HG03064 (cell line): Measurements from ENCODE around the gene VASH1.

Source experiments
- ATAC-seq: cut with Tn5 transposase; IDR thresholded peaks from one replicate; pipeline ENCODE4 v1.9.1; 2021; ENCODE audit warnings: low read depth; ENCODE audit not compliant: unreplicated experiment

VASH1 gene

GRCh38 chr14:76770521-76771436 lies 9.5 kb downstream of the VASH1 start:
- ATAC-seq: no peak

- ATAC-seq: no peak
These were observed 10.2 kb downstream of the VASH1 start for GRCh38 chr14:76771437-76771980.

- no peak for ATAC-seq
These were observed 11.3 kb downstream of the VASH1 start for GRCh38 chr14:76772300-76773187.

DNA sequence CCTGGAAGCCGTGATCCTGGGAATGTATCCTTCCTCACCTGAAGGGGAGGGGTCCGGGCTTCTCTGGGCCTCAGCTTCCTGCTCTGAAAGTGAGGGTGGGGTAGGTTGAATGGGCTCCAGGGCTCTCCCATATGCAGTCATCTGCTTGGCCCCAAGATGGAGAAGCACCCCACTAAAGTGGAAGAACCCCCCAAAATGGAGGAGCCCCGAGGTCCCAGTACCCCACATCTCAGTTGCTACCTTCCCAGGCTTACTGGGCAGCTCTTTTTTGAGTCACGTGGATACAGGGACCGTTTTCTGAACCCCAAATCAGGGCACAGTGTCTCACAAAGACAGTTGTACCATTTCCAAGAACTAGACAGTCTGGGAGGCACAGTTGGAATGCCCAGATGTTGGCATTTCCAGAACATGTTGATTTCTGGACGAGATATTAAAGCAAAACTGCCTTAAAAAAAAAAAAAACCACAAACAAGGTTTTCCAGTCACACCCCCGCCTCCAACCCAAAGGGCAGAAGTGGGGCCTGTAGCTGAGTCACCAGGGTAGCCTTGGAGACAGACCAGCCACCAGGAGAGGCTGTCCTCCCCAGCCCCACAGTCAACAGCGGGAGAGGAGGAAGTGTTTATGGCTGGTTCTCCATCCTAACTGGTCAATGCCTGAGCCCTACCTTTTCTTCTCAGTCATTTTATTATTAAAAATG lies 12.1 kb downstream of the VASH1 start:
- ATAC-seq: no peak

DNA sequence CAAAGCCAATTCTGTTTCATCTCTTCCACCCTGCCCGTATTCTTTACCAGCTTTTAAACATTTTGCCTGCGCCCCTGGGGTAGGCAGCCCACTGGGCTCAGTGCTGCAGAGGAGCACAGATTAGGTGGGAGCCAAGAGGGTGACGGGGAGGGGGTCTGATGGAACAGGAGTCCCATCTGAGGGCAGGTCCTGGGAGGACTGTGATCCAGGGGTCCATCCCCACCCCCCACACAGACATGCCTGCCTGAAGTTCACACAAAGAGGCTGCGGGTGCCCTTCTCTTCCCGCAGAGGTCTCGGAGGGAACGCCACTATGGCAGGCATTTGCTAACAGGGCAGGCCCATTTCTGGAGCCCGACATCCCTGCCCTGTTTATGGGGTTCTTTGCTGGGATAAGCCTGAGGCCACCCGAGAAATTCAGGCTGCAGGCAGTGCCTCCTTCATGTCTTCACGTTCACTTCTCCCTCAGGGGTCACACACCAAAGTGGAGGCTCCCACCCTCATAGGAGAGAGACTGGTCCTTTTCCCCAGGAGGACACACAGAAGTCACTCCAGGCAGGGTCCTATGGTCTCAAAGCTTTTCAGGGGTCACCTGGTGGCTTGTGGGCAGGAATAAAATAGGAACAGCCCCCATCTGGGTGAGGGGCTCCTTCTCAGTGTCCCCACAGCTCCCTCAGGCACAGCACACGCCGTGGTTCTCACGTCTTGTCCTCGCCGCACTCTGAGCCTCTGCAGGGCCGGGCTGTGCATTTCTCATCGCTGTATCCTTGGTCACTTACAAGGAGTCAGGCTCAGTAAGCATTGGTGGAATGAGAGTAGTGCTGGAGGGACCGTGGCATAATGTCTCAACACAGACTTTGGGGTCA lies 12.9 kb downstream of the VASH1 start:
- no peak for ATAC-seq

DNA sequence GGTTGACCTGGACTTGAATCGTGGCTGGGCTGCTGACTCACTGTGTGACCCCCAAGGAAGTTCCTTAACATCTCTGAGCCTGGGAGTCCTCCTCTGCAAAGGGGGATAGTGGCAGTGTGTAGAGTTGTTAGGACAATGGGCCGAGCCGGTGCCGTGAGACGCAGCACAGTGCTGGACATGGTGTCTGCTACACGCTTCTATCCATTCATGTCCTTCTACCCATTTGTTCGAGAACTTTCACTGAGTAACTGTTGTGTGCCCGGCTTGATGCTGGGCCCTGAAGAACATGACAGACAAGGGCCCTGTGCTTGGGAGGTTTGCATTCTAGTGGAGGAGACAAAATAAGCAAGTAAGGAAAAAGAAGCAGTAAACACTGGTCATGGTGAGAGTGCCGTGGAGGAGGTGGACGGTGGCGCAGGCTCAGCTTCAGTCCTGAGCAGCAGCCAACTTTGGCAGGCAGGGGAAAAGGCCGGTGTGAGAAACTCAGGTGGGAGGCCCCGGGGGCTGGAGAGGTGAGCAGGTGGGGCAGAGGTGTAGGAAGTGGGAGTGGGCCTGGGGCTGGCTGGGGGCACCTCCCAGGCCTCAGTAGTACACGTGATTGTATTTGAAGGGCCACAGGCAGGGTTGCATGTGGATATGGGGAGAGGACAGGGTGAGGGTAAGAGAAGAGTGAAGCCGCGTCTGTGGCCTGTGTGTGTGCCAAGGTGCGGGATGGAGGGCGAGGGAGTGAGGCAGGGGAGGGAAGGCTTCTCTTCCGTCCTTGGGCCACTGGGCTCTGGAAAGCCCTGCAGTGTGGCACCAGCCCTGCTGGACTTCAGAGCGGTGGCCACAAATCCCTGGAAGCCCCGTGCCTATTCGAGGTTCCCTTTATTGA lies 13.8 kb downstream of the VASH1 start:
- no peak for ATAC-seq

DNA sequence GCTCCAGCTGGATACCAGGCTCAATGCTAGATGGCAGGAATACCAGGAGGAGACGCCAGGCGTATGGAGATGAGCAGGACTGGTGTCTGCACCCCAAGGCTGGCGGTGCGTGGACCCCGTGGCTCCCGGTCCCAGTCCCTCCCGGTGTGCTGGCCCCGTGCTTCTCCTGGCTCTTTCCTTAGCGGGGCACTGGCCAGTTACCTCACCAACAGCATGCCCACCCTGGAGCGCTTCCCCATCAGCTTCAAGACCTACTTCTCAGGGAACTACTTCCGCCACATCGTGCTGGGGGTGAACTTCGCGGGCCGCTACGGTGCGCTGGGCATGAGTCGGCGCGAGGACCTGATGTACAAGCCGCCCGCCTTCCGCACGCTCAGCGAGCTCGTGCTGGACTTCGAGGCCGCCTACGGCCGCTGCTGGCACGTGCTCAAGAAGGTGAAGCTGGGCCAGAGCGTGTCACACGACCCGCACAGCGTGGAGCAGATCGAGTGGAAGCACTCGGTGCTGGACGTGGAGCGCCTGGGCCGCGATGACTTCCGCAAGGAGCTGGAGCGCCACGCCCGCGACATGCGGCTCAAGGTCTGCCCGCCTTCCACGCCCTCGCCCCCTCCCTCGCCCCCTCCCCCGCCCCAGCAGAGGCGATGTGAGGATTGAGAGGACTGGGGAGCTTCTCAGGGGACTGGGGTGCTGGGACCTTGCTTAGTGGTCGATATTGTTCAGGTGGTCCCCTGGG lies 14.6 kb downstream of the VASH1 start:
- ATAC-seq: no peak

DNA sequence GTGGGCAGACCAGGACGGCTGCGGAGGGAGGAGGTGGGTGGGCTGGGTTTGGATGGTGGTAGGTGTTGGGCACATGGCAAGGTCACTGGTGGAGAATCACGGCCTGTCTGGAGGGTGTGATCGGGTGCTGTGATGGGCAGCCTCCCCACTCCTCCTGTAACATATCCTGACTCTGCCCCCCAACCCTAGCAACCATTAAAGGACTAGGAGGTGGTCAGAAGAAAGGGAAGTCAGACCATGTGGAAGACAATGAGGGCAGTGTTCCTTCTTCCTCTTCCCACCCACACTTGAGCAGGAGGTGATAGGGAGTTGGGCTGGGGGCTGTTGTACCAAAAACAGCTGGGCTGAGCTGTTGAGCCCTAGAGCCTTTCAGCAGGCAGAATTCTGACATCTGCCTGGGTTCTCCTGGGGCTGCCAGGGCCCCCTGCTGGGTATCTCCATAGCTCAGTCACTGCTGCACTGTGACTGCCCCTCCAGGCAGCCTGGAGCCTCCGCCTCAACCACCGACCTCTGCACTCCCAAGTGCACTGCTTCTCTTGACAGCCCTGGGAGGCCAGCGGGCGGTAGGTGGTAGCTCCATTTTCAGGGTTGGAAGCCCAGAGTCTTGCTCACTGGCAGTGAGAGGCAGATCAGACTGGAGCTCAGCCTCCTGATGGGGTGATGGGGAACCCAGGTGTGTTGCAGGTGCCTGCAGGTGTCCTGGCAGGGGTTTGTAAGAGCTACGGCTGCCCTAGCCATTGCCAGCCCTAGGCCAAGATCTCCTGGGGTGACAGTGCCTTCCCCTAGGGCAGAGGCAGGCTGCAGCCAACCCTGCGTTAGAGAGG lies 15.4 kb downstream of the VASH1 start:
- no peak for ATAC-seq

DNA sequence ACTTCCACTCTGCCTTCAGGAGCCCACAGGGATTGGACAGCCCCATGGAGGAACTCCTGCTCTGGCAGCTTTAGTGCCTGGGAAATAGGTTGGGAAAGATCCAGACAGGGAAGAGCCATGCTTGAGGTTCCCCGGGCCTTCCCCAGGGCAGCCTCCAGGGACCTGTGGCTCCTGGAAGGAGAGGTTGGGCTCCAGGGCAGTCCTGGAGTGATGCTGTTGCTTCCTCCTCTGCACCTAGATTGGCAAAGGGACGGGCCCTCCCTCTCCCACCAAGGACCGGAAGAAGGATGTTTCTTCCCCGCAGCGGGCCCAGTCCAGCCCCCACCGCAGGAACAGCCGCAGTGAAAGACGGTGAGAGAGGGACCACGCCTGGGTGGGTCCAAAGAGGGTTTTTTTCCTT lies 16.5 kb downstream of the VASH1 start:
- ATAC-seq: no peak

DNA sequence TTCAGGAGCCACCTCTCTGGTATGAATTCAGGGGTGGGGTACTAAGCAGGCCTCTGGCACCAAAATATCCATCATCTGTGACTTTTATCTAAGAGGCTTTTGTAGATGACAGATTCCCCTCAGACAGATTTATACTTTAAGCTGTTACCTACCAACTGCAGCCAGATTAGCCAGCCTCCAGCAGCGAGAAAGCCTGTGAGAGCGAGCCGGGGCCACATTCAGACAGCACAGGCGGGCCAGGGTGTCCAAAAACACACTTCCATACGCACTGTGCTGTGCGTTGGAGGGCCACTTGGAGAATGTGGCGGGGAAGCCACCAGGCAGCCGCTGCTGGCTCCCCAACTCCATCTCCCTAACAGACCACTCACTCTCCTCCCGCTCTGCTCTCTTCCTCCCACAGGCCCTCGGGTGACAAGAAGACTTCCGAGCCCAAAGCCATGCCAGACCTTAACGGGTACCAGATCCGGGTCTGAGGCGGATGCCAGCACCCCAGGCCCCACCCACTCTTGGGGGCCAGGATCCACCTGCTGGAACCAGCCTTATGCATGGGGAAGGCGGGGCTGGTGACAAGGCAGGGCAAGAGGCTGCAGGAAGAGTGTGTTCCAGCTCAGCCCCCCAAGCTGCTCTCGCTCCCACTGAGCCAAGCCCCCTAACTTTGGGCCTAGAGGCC lies 17.4 kb downstream of the VASH1 start:
- ATAC-seq: no peak

DNA sequence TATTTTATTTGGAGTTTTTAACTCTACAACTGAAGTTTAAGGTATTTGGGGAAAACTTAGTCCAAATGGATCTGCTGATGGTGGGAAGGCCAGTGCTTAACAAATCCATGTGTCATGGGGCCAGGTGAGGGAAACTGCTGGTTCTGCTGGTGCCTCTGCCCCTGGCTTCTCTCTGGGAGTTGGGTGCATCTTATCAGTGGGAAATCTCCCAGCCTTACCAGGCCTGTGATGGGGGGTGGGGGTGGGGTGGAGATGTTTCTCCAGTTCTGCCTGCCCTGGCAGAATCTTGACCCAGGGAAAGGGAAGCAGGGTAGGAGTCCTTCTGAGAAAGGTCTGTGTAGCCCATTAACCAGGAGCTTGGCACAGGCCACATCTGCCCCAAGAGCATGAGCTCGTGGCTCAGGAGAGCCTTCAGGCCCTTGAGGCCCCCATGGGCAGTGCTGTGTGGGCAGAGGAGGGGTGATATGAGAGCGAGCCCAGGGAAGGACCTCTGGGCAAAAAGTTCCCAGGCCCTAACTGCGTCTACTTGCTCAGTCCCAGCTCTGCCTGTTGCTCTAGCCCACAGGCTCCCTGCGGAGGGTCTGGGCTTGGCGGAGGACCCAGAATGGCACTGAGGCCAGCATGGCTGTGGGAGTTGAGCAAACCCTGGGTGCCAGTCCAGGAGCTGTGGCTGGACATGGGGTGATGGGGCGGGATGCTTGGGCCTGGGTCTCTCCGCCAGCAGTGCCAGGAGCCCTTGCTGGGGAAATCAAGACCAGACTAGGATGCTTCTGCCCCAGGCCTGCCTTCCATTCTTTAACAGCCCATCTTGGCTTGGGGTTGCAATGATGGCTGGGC lies 18.2 kb downstream of the VASH1 start:
- ATAC-seq: no peak

- no peak for ATAC-seq
These were observed 18.7 kb downstream of the VASH1 start for GRCh38 chr14:76780058-76780345.

- no peak for ATAC-seq
These were observed 19.1 kb downstream of the VASH1 start for GRCh38 chr14:76780360-76780759.

GRCh38 chr14:76780875-76781647 lies 19.8 kb downstream of the VASH1 start:
- no peak for ATAC-seq

DNA sequence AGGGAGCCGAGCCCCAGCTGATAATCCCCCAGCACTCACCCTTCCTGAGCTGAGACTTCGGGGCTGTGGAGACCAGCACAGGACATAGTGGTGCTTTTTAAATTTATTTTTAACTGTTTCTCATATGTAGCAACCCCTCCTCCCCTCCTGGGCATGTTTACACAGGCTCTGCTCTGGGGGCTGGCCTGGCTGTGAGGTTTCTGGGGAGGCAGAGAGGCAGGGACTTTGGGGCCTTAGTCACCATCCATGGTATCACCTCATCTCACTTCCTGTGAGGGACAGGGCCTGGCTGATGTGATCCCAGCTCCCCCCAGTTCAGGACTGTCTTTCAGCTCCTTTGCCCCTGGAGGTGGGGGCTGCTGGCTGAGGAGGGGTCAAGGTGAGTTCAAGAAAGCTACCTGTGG lies 20.4 kb downstream of the VASH1 start:
- no peak for ATAC-seq
